ENCODE results near the gene MPRIP. TPM values are rescaled to one million over a fixed set of nuclear protein-coding genes. Genes with fewer than 3 reads are reported as not detected.

Gene MPRIP
- total RNA-seq, 1 experiment from 2014 or later = 1,274 TPM

DNA sequence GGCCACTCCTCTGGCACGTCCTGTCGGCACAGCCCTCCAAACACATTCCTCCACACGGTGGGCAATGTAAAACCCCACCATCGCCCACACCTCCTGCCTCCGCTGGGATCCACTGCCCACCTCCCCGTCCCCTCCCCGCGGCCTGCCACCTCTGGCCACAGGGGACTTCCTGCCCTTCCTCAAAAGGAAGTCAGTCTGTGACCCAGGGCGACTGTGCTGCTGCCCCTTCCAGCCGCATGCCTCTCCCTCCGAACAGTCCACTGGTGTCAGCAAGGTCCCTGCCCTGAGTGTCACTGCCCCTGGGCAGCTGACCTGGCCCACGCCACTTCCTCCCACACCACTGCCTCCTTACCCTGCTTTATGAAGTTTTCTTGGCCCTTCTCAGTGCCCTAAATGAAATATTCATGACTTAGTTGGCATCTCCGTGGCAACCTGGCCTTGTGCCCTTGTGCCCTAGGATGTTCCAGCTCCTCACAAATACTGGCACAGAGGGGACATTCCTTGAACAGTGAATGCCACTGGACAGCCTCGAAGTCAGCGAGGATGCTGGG is 161.9 kb downstream of the MPRIP start:
- ChIA-PET POLR2A (ENCODE audit: unreplicated experiment) (no interaction called here), CTCF (no interaction called here)
- intact Hi-C loops (cut with micrococcal nuclease) = no loop called here
- no peak for DNase-seq
- Histone ChIP-seq H3K79me2 (ENCODE audit: low read length) (peaks cover 36% of the 10 kb centered on the region), H4K20me1 (ENCODE audit: low read length) (no peaks in the 10 kb centered on the region), H3K4me2 (ENCODE audit: low read length) (peak overlapping the region; percentile 99), H3K9me3 (ENCODE audit: low read length) (no peaks in the 10 kb centered on the region), H3K9ac (ENCODE audit: low read length) (peak overlapping the region; percentile 66; the same call in 1 of the 2 replicates), H3K36me3 (ENCODE audit: low read depth, low read length) (peaks cover 8% of the 10 kb centered on the region; the same call in 1 of the 2 replicates), H3K27me3 (ENCODE audit: low read length) (no peaks in the 10 kb centered on the region), H3F3A (ENCODE audit: low read length, unreplicated experiment) (peaks cover 16% of the 10 kb centered on the region), H3K9me2 (replicated peaks; ENCODE audit: low read length) (no peaks in the 10 kb centered on the region), H3K27ac (ENCODE audit: low read length) (no peak overlapping the region), H2AFZ (ENCODE audit: low read length) (no peak overlapping the region), H3K4me3 (ENCODE audit: low read length) (peak overlapping the region; percentile 72), H3K4me1 (ENCODE audit: insufficient read depth, low read length) (peaks cover 25% of the 10 kb centered on the region)
- no peak for ATAC-seq
- TF ChIP-seq EZH2phosphoT487 (IDR thresholded peaks at IDR 0.05; ENCODE audit: borderline replicate concordance, low read length) = no peak
- TF ChIP-seq CTCF (conservative IDR thresholded peaks at IDR 0.05; ENCODE audit: low read depth, low read length) = no peak
- TF ChIP-seq EZH2 (IDR thresholded peaks at IDR 0.05; ENCODE audit: low read length, unreplicated experiment) = no peak
- no TSS peak for BruUV-seq (replicated peaks)

- no TSS peak for BruUV-seq (replicated peaks)
- POLR2A ChIA-PET (ENCODE audit: unreplicated experiment) = no interaction called here
- DNase-seq (no peak), ATAC-seq (no peak)
- H3K36me3 ChIP-seq (ENCODE audit: low read depth, low read length) = peaks cover 8% of the 10 kb centered on the region; the same call in 1 of the 2 replicates
- peaks cover 36% of the 10 kb centered on the region for H3K79me2 ChIP-seq (ENCODE audit: low read length)
- H3K4me2 ChIP-seq (ENCODE audit: low read length) = peak overlapping the region; percentile 99
- H2AFZ ChIP-seq (ENCODE audit: low read length) = peak overlapping the region; percentile 84
- peaks cover 17% of the 10 kb centered on the region for H3F3A ChIP-seq (ENCODE audit: low read length, unreplicated experiment)
- no peaks in the 10 kb centered on the region for H3K9me3 ChIP-seq (ENCODE audit: low read length)
- H3K4me1 ChIP-seq (ENCODE audit: insufficient read depth, low read length) = peaks cover 25% of the 10 kb centered on the region
- H3K9ac ChIP-seq (ENCODE audit: low read length) = peak overlapping the region; percentile 66
- H4K20me1 ChIP-seq (ENCODE audit: low read length) = no peaks in the 10 kb centered on the region
- H3K9me2 ChIP-seq (replicated peaks; ENCODE audit: low read length) = no peaks in the 10 kb centered on the region
- H3K27ac ChIP-seq (ENCODE audit: low read length) = no peak overlapping the region
- CTCF ChIA-PET = no interaction called here
- peak overlapping the region; percentile 72 for H3K4me3 ChIP-seq (ENCODE audit: low read length)
- no peak for TF ChIP-seq EZH2 (IDR thresholded peaks at IDR 0.05; ENCODE audit: low read length, unreplicated experiment)
- no peaks in the 10 kb centered on the region for H3K27me3 ChIP-seq (ENCODE audit: low read length)
- intact Hi-C loops (cut with micrococcal nuclease) = no loop called here
These were observed 162.5 kb downstream of the MPRIP start for GRCh38 chr17:17204635-17205231.

DNA sequence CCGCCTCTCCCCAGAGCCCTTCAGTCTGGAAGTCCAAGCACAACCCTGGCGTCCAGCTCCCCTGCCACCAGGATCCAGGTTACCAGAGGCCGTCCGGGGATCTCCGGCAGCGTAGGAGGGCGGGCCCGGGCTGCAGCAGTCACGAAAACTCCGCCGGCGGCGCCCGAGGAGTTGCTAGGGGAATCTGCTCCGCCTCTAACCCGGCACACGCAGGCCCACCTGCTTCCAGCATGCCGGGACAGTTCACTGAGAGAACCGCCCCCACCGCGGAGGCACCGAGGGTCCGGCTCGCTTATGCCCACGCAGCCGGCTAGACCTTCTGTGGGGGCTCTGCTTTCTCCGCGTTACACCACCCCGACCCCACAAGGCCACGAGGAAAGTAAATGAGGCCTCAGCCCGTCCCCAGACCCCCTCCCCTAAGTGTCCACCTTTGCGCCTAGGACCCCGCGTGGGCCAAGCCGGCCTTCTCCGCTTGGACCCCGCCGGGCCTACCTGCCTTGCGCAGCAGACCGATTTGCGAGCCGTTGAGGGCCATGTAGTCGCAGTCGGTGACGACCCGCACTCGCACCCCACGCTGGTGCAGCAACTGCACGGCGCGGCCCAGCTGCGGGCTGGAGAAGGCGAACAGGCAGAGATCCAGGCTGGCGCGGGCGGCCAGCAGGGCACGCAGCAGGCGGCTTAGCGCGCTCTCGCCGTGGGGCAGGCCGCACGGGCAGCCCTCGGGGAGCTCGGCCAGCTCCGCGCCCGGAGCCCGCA is 163.3 kb downstream of the MPRIP start:
- intact Hi-C loops (cut with micrococcal nuclease) = no loop called here
- no peak for TF ChIP-seq EZH2 (IDR thresholded peaks at IDR 0.05; ENCODE audit: low read length, unreplicated experiment)
- no peak for TF ChIP-seq CTCF (conservative IDR thresholded peaks at IDR 0.05; ENCODE audit: low read depth, low read length)
- TF ChIP-seq EZH2phosphoT487 (IDR thresholded peaks at IDR 0.05; ENCODE audit: borderline replicate concordance, low read length) = no peak
- H3K4me2 ChIP-seq (ENCODE audit: low read length) = peak overlapping the region; percentile 99
- peak overlapping the region; percentile 84 for H2AFZ ChIP-seq (ENCODE audit: low read length)
- peaks cover 17% of the 10 kb centered on the region for H3F3A ChIP-seq (ENCODE audit: low read length, unreplicated experiment)
- TSS peak; percentile 29 for BruUV-seq (replicated peaks)
- no peaks in the 10 kb centered on the region for H3K9me2 ChIP-seq (replicated peaks; ENCODE audit: low read length)
- H3K4me3 ChIP-seq (ENCODE audit: low read length) = peak overlapping the region; percentile 72
- H3K9ac ChIP-seq (ENCODE audit: low read length) = peak overlapping the region; percentile 66
- H3K27ac ChIP-seq (ENCODE audit: low read length) = peak overlapping the region; percentile 4; the same call in 1 of the 2 replicates
- peaks cover 8% of the 10 kb centered on the region; the same call in 1 of the 2 replicates for H3K36me3 ChIP-seq (ENCODE audit: low read depth, low read length)
- peaks cover 25% of the 10 kb centered on the region for H3K4me1 ChIP-seq (ENCODE audit: insufficient read depth, low read length)
- POLR2A ChIA-PET (ENCODE audit: unreplicated experiment) = no interaction called here
- CTCF ChIA-PET = no interaction called here
- H4K20me1 ChIP-seq (ENCODE audit: low read length) = no peaks in the 10 kb centered on the region
- ATAC-seq (peak; percentile 66), DNase-seq (peak; percentile 71)
- no peaks in the 10 kb centered on the region for H3K9me3 ChIP-seq (ENCODE audit: low read length)
- H3K27me3 ChIP-seq (ENCODE audit: low read length) = no peaks in the 10 kb centered on the region
- peaks cover 36% of the 10 kb centered on the region for H3K79me2 ChIP-seq (ENCODE audit: low read length)
